IMR-90 (cell line): ENCODE measurements around the gene CHD9. TPM values are rescaled to one million over a fixed set of nuclear protein-coding genes. Genes with fewer than 3 reads are reported as not detected.

Source experiments
- ATAC-seq: fragments of 200-7000 bp; cut with Tn5 transposase; 2 replicates; pipeline ENCODE4 v1.9.1; 2020; ENCODE audit warnings: low read depth, mild to moderate bottlenecking, moderate library complexity
- BruUV-seq: library from RNA; stranded (reverse); fragments of 400-500 nt; replicated peaks from 2 replicates; lab custom pipeline; 2021; lab: Mats Ljungman, UMichigan
- CTCF ChIA-PET: fragments of 300-600 bp; formaldehyde crosslinking; extraction: SDS; loops from one replicate; lab custom pipeline; 2021; ENCODE audit warnings: antibody characterized with exemption; lab: Yijun Ruan, JAX
- POLR2A ChIA-PET: fragments of 300-600 bp; sonication (Branson Sonifier 250); formaldehyde crosslinking; loops from one replicate; lab custom pipeline; 2022; ENCODE audit warnings: antibody characterized with exemption; ENCODE audit not compliant: unreplicated experiment; lab: Charles Lee
- DNase-seq: peaks from one replicate; pipeline ENCODE4 v3.0.0; 2013
- H2AFZ ChIP-seq: replicated peaks from 2 replicates; pipeline ENCODE3; 2013; ENCODE audit warnings: low read length, mild to moderate bottlenecking; ENCODE audit not compliant: poor library complexity
- H2AK5ac ChIP-seq: 2 replicates; pipeline ENCODE4 v1.6.1; 2013; ENCODE audit warnings: low read depth, low read length, inconsistent platforms
- H2AK9ac ChIP-seq: replicated peaks from 2 replicates; pipeline ENCODE3; 2013; ENCODE audit warnings: mild to moderate bottlenecking, low read depth, low read length, moderate library complexity; ENCODE audit not compliant: poor library complexity
- H2BK120ac ChIP-seq: 2 replicates; pipeline ENCODE4 v1.6.1; 2013; ENCODE audit warnings: low read depth, low read length, inconsistent platforms
- H2BK15ac ChIP-seq: 3 replicates; pipeline ENCODE4 v1.6.1; 2013; ENCODE audit warnings: low read depth, low read length, inconsistent platforms
- H2BK20ac ChIP-seq: 2 replicates; pipeline ENCODE4 v1.6.1; 2013; ENCODE audit warnings: low read depth, mild to moderate bottlenecking, inconsistent platforms, low read length, moderate library complexity
- H2BK5ac ChIP-seq: 2 replicates; pipeline ENCODE4 v1.6.1; 2013; ENCODE audit warnings: mild to moderate bottlenecking, low read depth, low read length, inconsistent platforms; ENCODE audit not compliant: poor library complexity, severe bottlenecking
- H3K14ac ChIP-seq: replicated peaks from 2 replicates; pipeline ENCODE4 v1.6.1; 2013; ENCODE audit warnings: low read depth, low read length, inconsistent platforms
- H3K18ac ChIP-seq: 2 replicates; pipeline ENCODE4 v1.6.1; 2013; ENCODE audit warnings: low read depth, low read length, control low read depth
- H3K23ac ChIP-seq: 2 replicates; pipeline ENCODE4 v1.6.1; 2013; ENCODE audit warnings: low read depth, low read length, inconsistent platforms
- H3K27ac ChIP-seq: 2 replicates; pipeline ENCODE4 v1.5.1; 2013; ENCODE audit warnings: mild to moderate bottlenecking, control low read depth, low read length; ENCODE audit not compliant: insufficient read depth
- H3K27me3 ChIP-seq: 2 replicates; pipeline ENCODE4 v1.6.1; 2013; ENCODE audit warnings: low read length; ENCODE audit not compliant: control insufficient read depth, insufficient read depth
- H3K36me3 ChIP-seq: 2 replicates; pipeline ENCODE4 v1.6.1; 2013; ENCODE audit warnings: low read length, mixed read lengths; ENCODE audit not compliant: control insufficient read depth, insufficient read depth
- H3K4ac ChIP-seq: 2 replicates; pipeline ENCODE4 v1.6.1; 2013; ENCODE audit warnings: low read depth, low read length, inconsistent platforms
- H3K4me1 ChIP-seq: 2 replicates; pipeline ENCODE4 v1.6.1; 2013; ENCODE audit warnings: low read length, mixed read lengths; ENCODE audit not compliant: control insufficient read depth, insufficient read depth
- H3K4me2 ChIP-seq: 2 replicates; pipeline ENCODE4 v1.6.1; 2013; ENCODE audit warnings: low read depth, mild to moderate bottlenecking, control low read depth, low read length, moderate library complexity
- H3K4me3 ChIP-seq: 2 replicates; pipeline ENCODE4 v1.5.1; 2013; ENCODE audit warnings: low read depth, mild to moderate bottlenecking, control low read depth, low read length, moderate library complexity; ENCODE audit not compliant: insufficient read depth
- H3K56ac ChIP-seq: 2 replicates; pipeline ENCODE4 v1.6.1; 2013; ENCODE audit warnings: low read length, inconsistent platforms; ENCODE audit not compliant: insufficient read depth; ENCODE audit errors: extremely low read depth
- H3K79me1 ChIP-seq, 2 experiments: 2 replicates each; pipeline ENCODE4 v1.6.1; 2013; ENCODE audit warnings: low read length in 2 of 2, inconsistent platforms in 1 of 2, low read depth in 1 of 2
- H3K9ac ChIP-seq: 2 replicates; pipeline ENCODE4 v1.6.1; 2013; ENCODE audit warnings: low read depth, low read length, control low read depth
- H3K9me1 ChIP-seq: 2 replicates; pipeline ENCODE4 v1.6.1; 2013; ENCODE audit warnings: low read length, inconsistent platforms; ENCODE audit not compliant: insufficient read depth
- H3K9me3 ChIP-seq: 2 replicates; pipeline ENCODE4 v1.6.1; 2013; ENCODE audit warnings: low read length; ENCODE audit not compliant: control insufficient read depth, insufficient read depth
- H4K20me1 ChIP-seq: 2 replicates; pipeline ENCODE4 v1.6.1; 2013; ENCODE audit warnings: low read length, inconsistent platforms; ENCODE audit not compliant: insufficient read depth
- H4K5ac ChIP-seq: 2 replicates; pipeline ENCODE4 v1.6.1; 2013; ENCODE audit warnings: mild to moderate bottlenecking, low read depth, low read length, control low read depth
- H4K8ac ChIP-seq, 2 experiments: 2 replicates each; pipeline ENCODE4 v1.6.1; 2013; ENCODE audit warnings: low read depth in 2 of 2, low read length in 2 of 2, control low read depth in 1 of 2, inconsistent platforms in 1 of 2
- H4K91ac ChIP-seq: 2 replicates; pipeline ENCODE4 v1.6.1; 2013; ENCODE audit warnings: low read depth, low read length, inconsistent platforms; ENCODE audit not compliant: insufficient read depth
- CEBPB ChIP-seq: IDR thresholded peaks from 2 replicates; pipeline ENCODE4 v1.6.1; 2012; ENCODE audit warnings: low read depth, low read length, improper control_type of control experiment
- FOS ChIP-seq: fragments of 150-350 bp; IDR thresholded peaks from 2 replicates; pipeline ENCODE4 v1.6.1; 2016; ENCODE audit warnings: low read depth, low read length
- MXI1 ChIP-seq: IDR thresholded peaks from 2 replicates; pipeline ENCODE4 v1.6.1; 2012; ENCODE audit warnings: low read depth, mild to moderate bottlenecking, low read length, moderate library complexity, borderline replicate concordance
- NFE2L2 ChIP-seq: fragments of 150-350 bp; IDR thresholded peaks from 2 replicates; pipeline ENCODE4 v1.6.1; 2016; ENCODE audit warnings: low read depth, mild to moderate bottlenecking, low read length
- RFX5 ChIP-seq: IDR thresholded peaks from 2 replicates; pipeline ENCODE4 v1.8.0; 2012; ENCODE audit warnings: low read depth, mild to moderate bottlenecking, low read length, moderate library complexity
- SMC3 ChIP-seq: fragments of 150-350 bp; IDR thresholded peaks from 2 replicates; pipeline ENCODE4 v1.6.1; 2016; ENCODE audit warnings: low read depth, mild to moderate bottlenecking, antibody characterized with exemption, low read length, moderate library complexity
- WGBS, 2 experiments: methylation state at CpG; one replicate each; pipeline versions ENCODE4 v1.1.5 to v1.1.7; 2013; ENCODE audit warnings: missing lambda C conversion rate in 2 of 2; ENCODE audit not compliant: insufficient read length in 1 of 2; ENCODE audit errors: extremely low coverage in 2 of 2; 5-methylcytosine and 5-hydroxymethylcytosine counted together
- dilution Hi-C: fragments of 300-500 bp; cut with HindIII; formaldehyde crosslinking; loops from one replicate; pipeline ENCODE4 v1.14.3; 2018; ENCODE audit warnings: low sequenced_read_pairs; ENCODE audit not compliant: unreplicated experiment
- in situ Hi-C: fragments of 300-500 bp; cut with MboI; formaldehyde crosslinking; loops from 3 replicates; pipeline ENCODE4 v1.14.3; 2019; ENCODE audit warnings: low sequenced_read_pairs, inconsistent platforms, mixed read lengths
- intact Hi-C: fragments of 100-400 bp; cut with micrococcal nuclease; formaldehyde crosslinking; loops from 2 replicates; pipeline ENCODE4 v1.10.0; 2022
- polyA plus RNA-seq, 3 experiments: library from polyadenylated mRNA; depleted of rRNA; stranded (reverse); fragments of >200 nt; gene quantifications; 2 replicates each; pipeline ENCODE4 v1.2.3, GENCODE V29; 2012; ENCODE audit warnings: low replicate concordance in 1 of 3
- total RNA-seq: library from RNA; depleted of rRNA; stranded (reverse); fragments of >200 nt; gene quantifications from 2 replicates; pipeline ENCODE4 v1.2.3, GENCODE V29; 2012
- TF ChIP-seq, protein P1 (sequence below): conservative IDR thresholded peaks from 2 replicates; pipeline ENCODE4 v1.5.1; 2012; ENCODE audit warnings: mild to moderate bottlenecking, low read depth, low read length, improper control_type of control experiment
- TF ChIP-seq, protein P2 (sequence below): fragments of 150-350 bp; IDR thresholded peaks from 2 replicates; pipeline ENCODE4 v1.6.1; 2017; ENCODE audit warnings: mild to moderate bottlenecking, antibody characterized with exemption, low read length, low read depth

CHD9 gene
- total and polyA plus RNA-seq, 2 of the 4 experiments (the other 2 are of a cell fraction): 9.1 to 48.8 TPM

DNA sequence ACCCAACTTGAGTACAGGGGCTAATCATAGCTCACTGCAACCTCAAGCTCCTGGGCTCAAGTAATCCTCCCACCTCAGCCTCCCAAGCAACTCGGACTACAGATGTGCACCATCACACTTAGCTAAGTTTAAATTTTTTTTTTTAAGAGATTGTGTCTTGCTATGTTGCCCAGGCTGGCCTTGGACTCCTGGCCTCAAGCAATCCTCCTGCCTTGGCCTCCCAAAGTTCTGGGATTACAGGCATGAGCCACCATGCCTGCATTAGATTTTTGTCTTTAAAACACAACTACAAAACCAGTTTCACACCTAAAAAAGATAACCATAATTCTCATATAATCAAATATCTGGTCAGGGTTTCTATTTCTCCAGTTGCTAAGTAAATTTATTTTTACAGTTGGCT is 147.1 kb downstream of the CHD9 start:
- no peak overlapping the region for H2AK9ac ChIP-seq
- no peaks in the 10 kb centered on the region for H4K20me1 ChIP-seq
- ChIA-PET POLR2A (no interaction called here), CTCF (no interaction called here)
- H3K4ac ChIP-seq: no peak overlapping the region
- H3K27ac ChIP-seq: no peak overlapping the region
- TF ChIP-seq, protein P1, sequence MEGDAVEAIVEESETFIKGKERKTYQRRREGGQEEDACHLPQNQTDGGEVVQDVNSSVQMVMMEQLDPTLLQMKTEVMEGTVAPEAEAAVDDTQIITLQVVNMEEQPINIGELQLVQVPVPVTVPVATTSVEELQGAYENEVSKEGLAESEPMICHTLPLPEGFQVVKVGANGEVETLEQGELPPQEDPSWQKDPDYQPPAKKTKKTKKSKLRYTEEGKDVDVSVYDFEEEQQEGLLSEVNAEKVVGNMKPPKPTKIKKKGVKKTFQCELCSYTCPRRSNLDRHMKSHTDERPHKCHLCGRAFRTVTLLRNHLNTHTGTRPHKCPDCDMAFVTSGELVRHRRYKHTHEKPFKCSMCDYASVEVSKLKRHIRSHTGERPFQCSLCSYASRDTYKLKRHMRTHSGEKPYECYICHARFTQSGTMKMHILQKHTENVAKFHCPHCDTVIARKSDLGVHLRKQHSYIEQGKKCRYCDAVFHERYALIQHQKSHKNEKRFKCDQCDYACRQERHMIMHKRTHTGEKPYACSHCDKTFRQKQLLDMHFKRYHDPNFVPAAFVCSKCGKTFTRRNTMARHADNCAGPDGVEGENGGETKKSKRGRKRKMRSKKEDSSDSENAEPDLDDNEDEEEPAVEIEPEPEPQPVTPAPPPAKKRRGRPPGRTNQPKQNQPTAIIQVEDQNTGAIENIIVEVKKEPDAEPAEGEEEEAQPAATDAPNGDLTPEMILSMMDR: no peak
- TF ChIP-seq NFE2L2 (no peak), RFX5 (no peak), CEBPB (no peak), MXI1 (no peak), FOS (no peak), SMC3 (no peak)
- TF ChIP-seq, protein P2, sequence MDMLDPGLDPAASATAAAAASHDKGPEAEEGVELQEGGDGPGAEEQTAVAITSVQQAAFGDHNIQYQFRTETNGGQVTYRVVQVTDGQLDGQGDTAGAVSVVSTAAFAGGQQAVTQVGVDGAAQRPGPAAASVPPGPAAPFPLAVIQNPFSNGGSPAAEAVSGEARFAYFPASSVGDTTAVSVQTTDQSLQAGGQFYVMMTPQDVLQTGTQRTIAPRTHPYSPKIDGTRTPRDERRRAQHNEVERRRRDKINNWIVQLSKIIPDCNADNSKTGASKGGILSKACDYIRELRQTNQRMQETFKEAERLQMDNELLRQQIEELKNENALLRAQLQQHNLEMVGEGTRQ: no peak
- no peak overlapping the region for H4K91ac ChIP-seq
- no peak overlapping the region for H3K4me3 ChIP-seq
- no peak overlapping the region for H4K5ac ChIP-seq
- H2AFZ ChIP-seq: no peak overlapping the region
- H3K9me3 ChIP-seq: no peaks in the 10 kb centered on the region
- no peak overlapping the region for H3K4me2 ChIP-seq
- H3K23ac ChIP-seq: no peak overlapping the region
- no peaks in the 10 kb centered on the region for H3K4me1 ChIP-seq
- H3K36me3 ChIP-seq: peaks cover 1% of the 10 kb centered on the region; the same call in 1 of the 2 replicates
- H2AK5ac ChIP-seq: no peak overlapping the region
- H3K56ac ChIP-seq: no peak overlapping the region
- no peak overlapping the region for H2BK5ac ChIP-seq
- H3K79me1 ChIP-seq: peaks cover 7 to 23% of the 10 kb centered on the region in 2 experiments; a peak in 3 of 4 replicates
- intact Hi-C loops (no loop called here), dilution Hi-C loops (no loop called here), in situ Hi-C loops (no loop called here)
- no peak for ATAC-seq
- no peak for DNase-seq
- no peaks in the 10 kb centered on the region for H3K9me1 ChIP-seq
- H2BK15ac ChIP-seq: no peak overlapping the region
- WGBS, 2 experiments: no CpG with 5 or more reads among the region's 1 CpG
- no peak overlapping the region for H3K14ac ChIP-seq
- BruUV-seq: no TSS peak
- H2BK20ac ChIP-seq: no peak overlapping the region
- H3K27me3 ChIP-seq: no peaks in the 10 kb centered on the region
- no peak overlapping the region for H4K8ac ChIP-seq
- H3K18ac ChIP-seq: no peak overlapping the region
- no peak overlapping the region for H2BK120ac ChIP-seq
- no peak overlapping the region for H3K9ac ChIP-seq
